ENCODE results near the gene TMEM9. TPM values are rescaled to one million over a fixed set of nuclear protein-coding genes. Genes with fewer than 3 reads are reported as not detected.

Gene TMEM9
- total and polyA plus RNA-seq, 9 of the 15 experiments (the other 6 are each of a cell fraction or from before 2014, with no cell fraction given): 30.4 to 107 (median 67.6) TPM

DNA sequence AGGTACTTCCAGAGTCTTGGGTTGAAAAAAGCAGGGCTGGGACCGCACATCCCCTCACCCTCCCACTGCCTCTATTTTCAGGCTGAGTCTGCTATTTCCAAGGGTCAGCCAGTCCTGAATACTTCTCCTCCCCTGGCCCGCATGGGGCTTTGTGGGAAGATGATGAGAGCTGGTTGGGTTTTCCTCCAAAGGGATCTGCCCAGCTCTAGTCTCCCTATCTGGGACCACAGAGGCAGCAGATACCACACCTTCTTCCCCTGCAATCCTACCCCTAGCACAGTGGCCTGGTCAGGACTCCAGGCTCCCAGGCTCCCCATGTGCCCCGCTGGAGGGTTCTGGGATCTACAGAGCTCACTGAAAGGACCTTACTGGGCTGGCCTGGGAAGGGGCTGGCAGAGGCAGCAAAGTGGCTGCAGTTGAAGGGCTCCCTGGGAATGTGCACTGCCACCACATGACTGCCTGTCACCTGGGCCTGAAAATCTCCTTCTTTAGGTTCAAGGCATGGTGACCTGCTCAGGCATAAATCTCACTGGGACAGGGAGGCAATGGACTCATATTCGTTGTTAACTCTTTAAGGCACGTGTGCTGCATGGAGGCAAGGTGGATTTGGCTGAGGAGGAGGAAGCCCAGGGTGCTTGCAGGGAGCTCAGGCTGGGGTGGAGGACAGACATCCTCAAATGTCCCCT, 55.1 kb downstream of the TMEM9 start:
- WGBS (ENCODE audit: insufficient coverage, low coverage, missing lambda C conversion rate): under 1% methylated on average over 5 of the region's 5 CpGs
- Histone ChIP-seq H4K20me1 (replicated peaks; ENCODE audit: control insufficient read depth, insufficient read depth, low read length) (peaks cover 10% of the 10 kb centered on the region; the same call in 1 of the 2 replicates), H3K4me2 (ENCODE audit: insufficient read depth, low read length) (no peak overlapping the region), H3K79me2 (ENCODE audit: control insufficient read depth, insufficient read depth, low read length) (no peaks in the 10 kb centered on the region), H3K4me3 (no peak overlapping the region), H3K9me3 (replicated peaks; ENCODE audit: control insufficient read depth, insufficient read depth, low read depth, low read length) (no peaks in the 10 kb centered on the region), H3K27me3 (ENCODE audit: control insufficient read depth in 2 of 2, insufficient read depth in 2 of 2, low read length in 2 of 2) (peaks cover 59 to 87% of the 10 kb centered on the region in 2 experiments), H3K27ac (ENCODE audit: extremely low read depth, low read depth, low read length) (no peak overlapping the region), H3K36me3 (ENCODE audit: control insufficient read depth, insufficient read depth, low read length) (no peaks in the 10 kb centered on the region), H3K4me1 (replicated peaks in 1 of 2; ENCODE audit: control insufficient read depth in 2 of 2, insufficient read depth in 2 of 2, low read length in 2 of 2) (no peaks in the 10 kb centered on the region), H3K9me1 (ENCODE audit: control insufficient read depth, insufficient read depth, low read length) (no peaks in the 10 kb centered on the region), H3K9ac (ENCODE audit: insufficient read depth in 1 of 2, low read depth in 2 of 2, low read length in 2 of 2) (peak overlapping the region in 1 of 2 experiments; percentile 69; a peak in 1 of 4 replicates), H2AFZ (ENCODE audit: low read depth, low read length) (no peak overlapping the region)
- ChIA-PET CTCF (ENCODE audit: low intra/inter-chr PET ratio) (no interaction called here), POLR2A (interaction anchor here (1.2 kb wide), 1 partner anchor 9 kb away, joined by 5 read pairs; no protein-coding TSS in a partner anchor)
- DNase-seq (ENCODE audit: extremely low read depth in 1 of 4, low spot score in 3 of 4) (no peak), ATAC-seq (no peak), FAIRE-seq (no peak)
- in situ Hi-C loops (cut with MboI): no loop called here
- no peak for TF ChIP-seq LCOR (CRISPR knock-in tag; IDR thresholded peaks at IDR 0.05)
- TF ChIP-seq TAF15 (IDR thresholded peaks at IDR 0.05; ENCODE audit: low read depth, low read length): no peak
- TF ChIP-seq, protein P1, sequence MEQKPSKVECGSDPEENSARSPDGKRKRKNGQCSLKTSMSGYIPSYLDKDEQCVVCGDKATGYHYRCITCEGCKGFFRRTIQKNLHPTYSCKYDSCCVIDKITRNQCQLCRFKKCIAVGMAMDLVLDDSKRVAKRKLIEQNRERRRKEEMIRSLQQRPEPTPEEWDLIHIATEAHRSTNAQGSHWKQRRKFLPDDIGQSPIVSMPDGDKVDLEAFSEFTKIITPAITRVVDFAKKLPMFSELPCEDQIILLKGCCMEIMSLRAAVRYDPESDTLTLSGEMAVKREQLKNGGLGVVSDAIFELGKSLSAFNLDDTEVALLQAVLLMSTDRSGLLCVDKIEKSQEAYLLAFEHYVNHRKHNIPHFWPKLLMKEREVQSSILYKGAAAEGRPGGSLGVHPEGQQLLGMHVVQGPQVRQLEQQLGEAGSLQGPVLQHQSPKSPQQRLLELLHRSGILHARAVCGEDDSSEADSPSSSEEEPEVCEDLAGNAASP (IDR thresholded peaks at IDR 0.05): no peak
- TF ChIP-seq KAT7 (CRISPR knock-in tag; IDR thresholded peaks at IDR 0.05; ENCODE audit: borderline replicate concordance): no peak
- no peak for TF ChIP-seq NCOA6 (IDR thresholded peaks at IDR 0.05)
- TF ChIP-seq ZC3H11A (IDR thresholded peaks at IDR 0.05; ENCODE audit: low read depth, low read length): no peak
- no peak for TF ChIP-seq ZNF184 (CRISPR knock-in tag; IDR thresholded peaks at IDR 0.05)
- BruUV-seq (replicated peaks): no TSS peak
- intact Hi-C loops (cut with micrococcal nuclease): no loop called here

All from K562 (cell line).